Measurements from ENCODE around the gene TMEM130. TPM values are rescaled to one million over a fixed set of nuclear protein-coding genes. Genes with fewer than 3 reads are reported as not detected.
"Not testable (repeated sequence)": the region's sequence is repeated elsewhere in the genome, so short reads cannot be mapped to it uniquely, and the experiment has no call there.

TMEM130 gene
- total RNA-seq, 1 donor from 2014 or later, result not detected

GRCh38 chr7:98860071-98860470 is 9.7 kb downstream of the TMEM130 start:
- Histone ChIP-seq H3K4me1 (no peaks in the 10 kb centered on the region), H3K27me3 (ENCODE audit: low read depth) (peaks cover 44% of the 10 kb centered on the region), H3K27ac (replicated peaks) (no peak overlapping the region), H3K9me3 (replicated peaks) (no peaks in the 10 kb centered on the region), H3K36me3 (no peaks in the 10 kb centered on the region), H3K4me3 (no peak overlapping the region)
- no peak for DNase-seq
- intact Hi-C loops (cut with micrococcal nuclease), result no loop called here
- TF ChIP-seq CTCF (IDR thresholded peaks at IDR 0.05; ENCODE audit: borderline replicate concordance), result no peak

- no peak overlapping the region for H3K4me3 ChIP-seq
- H3K27me3 ChIP-seq (ENCODE audit: low read depth), result peaks cover 57% of the 10 kb centered on the region
- DNase-seq, result no peak
- H3K9me3 ChIP-seq (replicated peaks), result no peaks in the 10 kb centered on the region
- no peaks in the 10 kb centered on the region for H3K36me3 ChIP-seq
- no peak overlapping the region for H3K27ac ChIP-seq (replicated peaks)
- intact Hi-C loops (cut with micrococcal nuclease), result no loop called here
- H3K4me1 ChIP-seq, result no peaks in the 10 kb centered on the region
- no peak for TF ChIP-seq CTCF (IDR thresholded peaks at IDR 0.05; ENCODE audit: borderline replicate concordance)
Measured at GRCh38 chr7:98855610-98856422, 14.0 kb downstream of the TMEM130 start.

GRCh38 chr7:98852826-98853225 is 17.0 kb downstream of the TMEM130 start:
- Histone ChIP-seq H3K4me1 (no peaks in the 10 kb centered on the region), H3K36me3 (no peaks in the 10 kb centered on the region), H3K4me3 (no peak overlapping the region), H3K27ac (replicated peaks) (no peak overlapping the region), H3K9me3 (replicated peaks) (peaks cover 21% of the 10 kb centered on the region), H3K27me3 (ENCODE audit: low read depth) (peaks cover 32% of the 10 kb centered on the region)
- no peak for DNase-seq
- intact Hi-C loops (cut with micrococcal nuclease), result no loop called here
- no peak for TF ChIP-seq CTCF (IDR thresholded peaks at IDR 0.05; ENCODE audit: borderline replicate concordance)

- intact Hi-C loops (cut with micrococcal nuclease), result no loop called here
- H3K36me3 ChIP-seq, result no peaks in the 10 kb centered on the region
- no peaks in the 10 kb centered on the region for H3K4me1 ChIP-seq
- peaks cover 21% of the 10 kb centered on the region for H3K9me3 ChIP-seq (replicated peaks)
- no peak for DNase-seq
- no peak overlapping the region for H3K4me3 ChIP-seq
- no peak overlapping the region for H3K27ac ChIP-seq (replicated peaks)
- no peak for TF ChIP-seq CTCF (IDR thresholded peaks at IDR 0.05; ENCODE audit: borderline replicate concordance)
- peaks cover 3% of the 10 kb centered on the region for H3K27me3 ChIP-seq (ENCODE audit: low read depth)
Measured at GRCh38 chr7:98848918-98849317, 20.9 kb downstream of the TMEM130 start.

GRCh38 chr7:98842552-98842951 is 27.3 kb downstream of the TMEM130 start:
- peaks cover 17% of the 10 kb centered on the region for H3K27me3 ChIP-seq (ENCODE audit: low read depth)
- H3K27ac ChIP-seq (replicated peaks); H3K4me1 ChIP-seq; DNase-seq; H3K36me3 ChIP-seq; H3K4me3 ChIP-seq; H3K9me3 ChIP-seq (replicated peaks): not testable (repeated sequence)
- intact Hi-C loops (cut with micrococcal nuclease), result loop anchor here (5.0 kb wide), 1 partner anchor 410 kb away; no protein-coding TSS in a partner anchor
